H9 (cell line): ENCODE results near the gene ZNF746. TPM values are rescaled to one million over a fixed set of nuclear protein-coding genes. Genes with fewer than 3 reads are reported as not detected.

ENCODE experiments used
- DNase-seq: peaks from one replicate; pipeline ENCODE4 v3.0.0-alpha.2; 2017
- H2AFZ ChIP-seq: one replicate; pipeline ENCODE4 v1.6.1; 2013; ENCODE audit warnings: mild to moderate bottlenecking, low read length, control low read depth, moderate library complexity
- H2AK5ac ChIP-seq: 2 replicates; pipeline ENCODE4 v1.6.1; 2013; ENCODE audit warnings: low read length, control low read depth, mixed read lengths; ENCODE audit not compliant: insufficient read length
- H2BK120ac ChIP-seq: one replicate; pipeline ENCODE4 v1.6.1; 2013; ENCODE audit warnings: low read depth, mild to moderate bottlenecking, low read length, control low read depth, inconsistent platforms; ENCODE audit not compliant: poor library complexity, severe bottlenecking
- H2BK12ac ChIP-seq: 2 replicates; pipeline ENCODE4 v1.6.1; 2013; ENCODE audit warnings: low read length, control low read depth, mixed read lengths, low read depth; ENCODE audit not compliant: insufficient read length
- H2BK15ac ChIP-seq: 2 replicates; pipeline ENCODE4 v1.6.1; 2013; ENCODE audit warnings: low read depth, low read length, control low read depth
- H2BK20ac ChIP-seq: one replicate; pipeline ENCODE4 v1.6.1; 2013; ENCODE audit warnings: low read depth, mild to moderate bottlenecking, low read length, control low read depth, inconsistent platforms; ENCODE audit not compliant: poor library complexity, severe bottlenecking
- H2BK5ac ChIP-seq: 2 replicates; pipeline ENCODE4 v1.6.1; 2013; ENCODE audit warnings: low read length, control low read depth, mixed read lengths; ENCODE audit not compliant: insufficient read length
- H3K14ac ChIP-seq: 2 replicates; pipeline ENCODE4 v1.6.1; 2013; ENCODE audit warnings: low read length, control low read depth; ENCODE audit not compliant: insufficient read depth
- H3K18ac ChIP-seq: 2 replicates; pipeline ENCODE4 v1.6.1; 2013; ENCODE audit warnings: low read depth, mild to moderate bottlenecking, mixed read lengths, low read length, control low read depth; ENCODE audit not compliant: insufficient read length
- H3K23ac ChIP-seq: 2 replicates; pipeline ENCODE4 v1.6.1; 2013; ENCODE audit warnings: low read length, control low read depth, mixed read lengths, low read depth; ENCODE audit not compliant: insufficient read length
- H3K23me2 ChIP-seq: 2 replicates; pipeline ENCODE4 v1.6.1; 2013; ENCODE audit warnings: low read depth, mild to moderate bottlenecking, mixed read lengths, low read length, control low read depth; ENCODE audit not compliant: insufficient read length, poor library complexity, severe bottlenecking
- H3K27ac ChIP-seq: 2 replicates; pipeline ENCODE4 v1.5.1; 2013; ENCODE audit warnings: low read length, control low read depth, mixed read lengths, low read depth; ENCODE audit not compliant: insufficient read length
- H3K27me3 ChIP-seq: 2 replicates; pipeline ENCODE4 v1.6.1; 2013; ENCODE audit warnings: low read length, control low read depth, inconsistent platforms; ENCODE audit not compliant: insufficient read depth
- H3K4ac ChIP-seq: 2 replicates; pipeline ENCODE4 v1.6.1; 2013; ENCODE audit warnings: low read depth, mild to moderate bottlenecking, control low read depth, inconsistent platforms, low read length, moderate library complexity
- H3K4me1 ChIP-seq: 2 replicates; pipeline ENCODE4 v1.6.1; 2013; ENCODE audit warnings: low read length, control low read depth, inconsistent platforms; ENCODE audit not compliant: insufficient read depth
- H3K4me2 ChIP-seq: 2 replicates; pipeline ENCODE4 v1.6.1; 2013; ENCODE audit warnings: low read length, control low read depth, mixed read lengths; ENCODE audit not compliant: insufficient read length, insufficient read depth
- H3K56ac ChIP-seq: 2 replicates; pipeline ENCODE4 v1.6.1; 2013; ENCODE audit warnings: low read depth, mild to moderate bottlenecking, mixed read lengths, low read length, control low read depth; ENCODE audit not compliant: insufficient read length
- H3K79me1 ChIP-seq: 2 replicates; pipeline ENCODE4 v1.6.1; 2013; ENCODE audit warnings: low read depth, mild to moderate bottlenecking, moderate library complexity, low read length, control low read depth, inconsistent platforms; ENCODE audit not compliant: insufficient read depth, poor library complexity, severe bottlenecking
- H3K79me2 ChIP-seq: 2 replicates; pipeline ENCODE4 v1.6.1; 2013; ENCODE audit warnings: low read length, control low read depth, inconsistent platforms; ENCODE audit not compliant: insufficient read depth
- H3K9ac ChIP-seq: 2 replicates; pipeline ENCODE4 v1.6.1; 2013; ENCODE audit warnings: low read length, control low read depth, mixed read lengths; ENCODE audit not compliant: insufficient read length; ENCODE audit errors: extremely low read depth
- H3K9me3 ChIP-seq: one replicate; pipeline ENCODE4 v1.6.1; 2013; ENCODE audit warnings: low read depth, low read length, inconsistent platforms; ENCODE audit not compliant: control insufficient read depth
- H3T11ph ChIP-seq: one replicate; pipeline ENCODE4 v1.6.1; 2013; ENCODE audit warnings: mild to moderate bottlenecking, low read length, control low read depth, inconsistent platforms
- H4K20me1 ChIP-seq: one replicate; pipeline ENCODE4 v1.6.1; 2013; ENCODE audit not compliant: control insufficient read depth, insufficient read length, insufficient read depth
- H4K5ac ChIP-seq: 2 replicates; pipeline ENCODE4 v1.6.1; 2013; ENCODE audit warnings: low read depth, mild to moderate bottlenecking, mixed read lengths, low read length, control low read depth; ENCODE audit not compliant: insufficient read length
- H4K8ac ChIP-seq: replicated peaks from 2 replicates; pipeline ENCODE4 v1.6.1; 2013; ENCODE audit warnings: low read length, control low read depth, mixed read lengths, low read depth; ENCODE audit not compliant: insufficient read length
- H4K91ac ChIP-seq: 2 replicates; pipeline ENCODE4 v1.6.1; 2013; ENCODE audit warnings: low read depth, mild to moderate bottlenecking, moderate library complexity, mixed read lengths, low read length, control low read depth; ENCODE audit not compliant: insufficient read length
- H3K27ac Mint-ChIP-seq, 3 experiments: 2 replicates in 2 of 3; 3 replicates in 1 of 3; pipeline ENCODE4 v1.8.0; 2020 to 2021; ENCODE audit warnings: mixed read lengths in 3 of 3, mild to moderate bottlenecking in 1 of 3, moderate library complexity in 1 of 3
- H3K27me3 Mint-ChIP-seq: 2 replicates; pipeline ENCODE4 v1.8.0; 2021; ENCODE audit warnings: low read depth, mild to moderate bottlenecking, moderate library complexity, mixed read lengths
- H3K36me3 Mint-ChIP-seq, 3 experiments: 2 replicates in 2 of 3; 3 replicates in 1 of 3; pipeline ENCODE4 v1.8.0; 2020 to 2021; ENCODE audit warnings: low read depth in 3 of 3, mixed read lengths in 3 of 3; ENCODE audit not compliant: insufficient read depth in 1 of 3
- H3K4me1 Mint-ChIP-seq, 2 experiments: 2 replicates each; pipeline ENCODE4 v1.8.0; 2020; ENCODE audit warnings: mixed read lengths in 2 of 2
- H3K4me3 Mint-ChIP-seq, 2 experiments: 2 replicates in 1 of 2; 3 replicates in 1 of 2; pipeline ENCODE4 v1.8.0; 2020 to 2021; ENCODE audit warnings: mild to moderate bottlenecking in 2 of 2, mixed read lengths in 2 of 2, moderate library complexity in 1 of 2
- H3K9me3 Mint-ChIP-seq, 2 experiments: 2 replicates in 1 of 2; 3 replicates in 1 of 2; pipeline ENCODE4 v1.8.0; 2020; ENCODE audit warnings: mild to moderate bottlenecking in 2 of 2, mixed read lengths in 2 of 2, moderate library complexity in 1 of 2
- CTCF ChIP-seq: fragments of 200-600 bp; sonication (generic); conservative IDR thresholded peaks from 3 replicates; pipeline ENCODE4 v1.8.0; 2021; ENCODE audit warnings: antibody characterized with exemption, mild to moderate bottlenecking
- WGBS: extraction: QIAGEN DNeasy Blood & Tissue Kit; methylation state at CpG from one replicate; pipeline ENCODE4 v1.1.7; 2013; ENCODE audit warnings: missing lambda C conversion rate, low lambda C conversion rate, mixed read lengths; ENCODE audit not compliant: insufficient read length; ENCODE audit errors: extremely low coverage; 5-methylcytosine and 5-hydroxymethylcytosine counted together
- total RNA-seq: library from RNA; stranded (reverse); gene quantifications from 2 replicates; pipeline ENCODE4 v1.2.1, GENCODE V29; 2021

Gene ZNF746
- total RNA-seq, 1 experiment from 2014 or later: 26.7 TPM

- H4K5ac ChIP-seq: no peak overlapping the region
- Mint-ChIP-seq H3K9me3 (peaks cover 23 to 26% of the 10 kb centered on the region in 2 experiments), H3K27me3 (no peaks in the 10 kb centered on the region), H3K27ac (no peak overlapping the region), H3K4me1 (peaks cover 10 to 12% of the 10 kb centered on the region in 2 experiments), H3K4me3 (no peak overlapping the region), H3K36me3 (peaks cover 53 to 62% (median 60%) of the 10 kb centered on the region in 3 experiments)
- H4K8ac ChIP-seq: no peak overlapping the region
- H2BK15ac ChIP-seq: no peak overlapping the region
- no peaks in the 10 kb centered on the region for H4K20me1 ChIP-seq
- no peak overlapping the region for H2BK20ac ChIP-seq
- no peak overlapping the region for H2AK5ac ChIP-seq
- WGBS: no CpG with 5 or more reads among the region's 1 CpG
- TF ChIP-seq CTCF: no peak
- no peaks in the 10 kb centered on the region for H3K23me2 ChIP-seq
- no peak overlapping the region for H3K56ac ChIP-seq
- no peaks in the 10 kb centered on the region; the same call in 1 of the 2 replicates for H3K4me1 ChIP-seq
- no peaks in the 10 kb centered on the region for H3K9me3 ChIP-seq
- H4K91ac ChIP-seq: no peak overlapping the region
- no peak for DNase-seq
- no peak overlapping the region for H3K18ac ChIP-seq
- no peak overlapping the region for H3K4me2 ChIP-seq
- H2AFZ ChIP-seq: no peak overlapping the region
- H3K14ac ChIP-seq: no peak overlapping the region
- no peaks in the 10 kb centered on the region for H3K79me2 ChIP-seq
- no peak overlapping the region for H3K27ac ChIP-seq
- H3K9ac ChIP-seq: no peak overlapping the region
- H3T11ph ChIP-seq: no peak overlapping the region
- no peak overlapping the region for H3K23ac ChIP-seq
- H2BK12ac ChIP-seq: no peak overlapping the region
- H3K4ac ChIP-seq: no peak overlapping the region
- H2BK120ac ChIP-seq: no peak overlapping the region
- H3K79me1 ChIP-seq: no peaks in the 10 kb centered on the region
- H2BK5ac ChIP-seq: no peak overlapping the region
- no peaks in the 10 kb centered on the region for H3K27me3 ChIP-seq
These were observed 18.0 kb downstream of the ZNF746 start for GRCh38 chr7:149479568-149479967.
